ENCODE measurements around the gene TMC4.
"Not testable (repeated sequence)": the region's sequence is repeated elsewhere in the genome, so short reads cannot be mapped to it uniquely, and the experiment has no call there.

The TMC4 gene

DNA sequence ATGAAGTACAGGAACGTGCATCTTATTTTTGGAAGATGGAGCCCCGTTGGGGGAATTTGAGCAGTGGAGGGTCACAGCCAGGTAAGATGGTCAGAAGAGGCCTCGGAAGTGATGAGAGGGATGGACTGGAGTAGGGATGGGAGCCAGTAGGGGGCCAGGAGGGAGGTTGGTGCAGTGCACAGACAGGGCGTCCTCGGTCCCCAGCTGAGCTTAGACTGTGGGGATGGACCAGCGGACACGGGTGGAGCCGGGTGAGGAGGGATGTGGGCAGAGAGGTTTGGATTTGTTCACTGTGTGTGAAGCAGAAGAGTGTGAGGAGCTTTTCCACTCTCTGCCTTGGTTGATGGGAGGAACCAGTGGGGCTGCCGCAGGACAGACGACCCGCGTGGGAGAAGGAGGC, 38.3 kb upstream of the TMC4 start:
- no peak for DNase-seq (ENCODE audit: low read depth)
- TF ChIP-seq, protein P1, sequence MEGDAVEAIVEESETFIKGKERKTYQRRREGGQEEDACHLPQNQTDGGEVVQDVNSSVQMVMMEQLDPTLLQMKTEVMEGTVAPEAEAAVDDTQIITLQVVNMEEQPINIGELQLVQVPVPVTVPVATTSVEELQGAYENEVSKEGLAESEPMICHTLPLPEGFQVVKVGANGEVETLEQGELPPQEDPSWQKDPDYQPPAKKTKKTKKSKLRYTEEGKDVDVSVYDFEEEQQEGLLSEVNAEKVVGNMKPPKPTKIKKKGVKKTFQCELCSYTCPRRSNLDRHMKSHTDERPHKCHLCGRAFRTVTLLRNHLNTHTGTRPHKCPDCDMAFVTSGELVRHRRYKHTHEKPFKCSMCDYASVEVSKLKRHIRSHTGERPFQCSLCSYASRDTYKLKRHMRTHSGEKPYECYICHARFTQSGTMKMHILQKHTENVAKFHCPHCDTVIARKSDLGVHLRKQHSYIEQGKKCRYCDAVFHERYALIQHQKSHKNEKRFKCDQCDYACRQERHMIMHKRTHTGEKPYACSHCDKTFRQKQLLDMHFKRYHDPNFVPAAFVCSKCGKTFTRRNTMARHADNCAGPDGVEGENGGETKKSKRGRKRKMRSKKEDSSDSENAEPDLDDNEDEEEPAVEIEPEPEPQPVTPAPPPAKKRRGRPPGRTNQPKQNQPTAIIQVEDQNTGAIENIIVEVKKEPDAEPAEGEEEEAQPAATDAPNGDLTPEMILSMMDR (IDR thresholded peaks at IDR 0.05; ENCODE audit: control insufficient read depth, extremely low read depth, insufficient read depth) = no peak
- H3K4me3 ChIP-seq (ENCODE audit: low read depth, low read length) = no peak overlapping the region

- TF ChIP-seq, protein P1 (IDR thresholded peaks at IDR 0.05; ENCODE audit: control insufficient read depth, extremely low read depth, insufficient read depth) = no peak
- peak; percentile 94 for DNase-seq (ENCODE audit: low read depth)
- peak overlapping the region; percentile 14; the same call in 1 of the 2 replicates for H3K4me3 ChIP-seq (ENCODE audit: low read depth, low read length)
These were observed 37.0 kb upstream of the TMC4 start for GRCh38 chr19:54209811-54210494.

DNA sequence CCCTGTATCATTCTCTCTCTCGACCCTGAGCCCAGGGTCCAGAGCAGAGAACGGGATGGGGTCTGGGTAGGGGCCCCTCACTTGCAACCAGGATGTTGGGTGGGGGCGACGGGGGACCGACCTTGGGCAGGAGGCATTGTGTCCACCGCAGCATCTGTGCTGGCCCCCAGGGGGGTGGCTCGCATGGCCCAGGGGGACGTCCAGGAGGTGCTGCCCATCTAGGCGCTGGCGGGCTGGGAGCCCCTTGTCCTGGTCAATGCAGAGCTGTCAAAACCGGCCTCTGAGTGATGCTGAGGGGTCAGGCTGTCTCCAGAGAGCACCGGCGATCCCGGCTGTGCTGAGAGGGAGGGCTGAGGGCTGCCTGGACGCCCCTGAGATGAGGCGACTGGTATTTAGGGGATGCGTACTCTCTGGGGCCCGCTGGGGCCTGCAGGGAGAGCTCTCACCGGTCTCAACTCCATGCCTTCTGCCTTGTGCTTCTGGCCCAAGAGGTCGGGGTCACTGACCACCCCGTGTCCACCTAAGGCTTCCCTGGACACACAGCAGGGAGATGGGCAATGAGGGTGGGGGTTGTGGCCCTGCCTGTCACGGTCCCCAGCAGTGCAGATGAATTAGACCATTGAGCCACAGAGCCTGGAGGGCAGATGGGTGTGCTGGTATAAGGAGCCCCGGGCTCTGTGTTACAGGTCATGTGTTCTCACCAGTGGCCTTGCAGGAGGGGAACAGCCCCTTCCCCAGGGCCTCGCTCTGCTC, 36.3 kb upstream of the TMC4 start:
- H3K4me3 ChIP-seq (ENCODE audit: low read depth, low read length) = peak overlapping the region; percentile 14; the same call in 1 of the 2 replicates
- DNase-seq (ENCODE audit: low read depth) = no peak

DNA sequence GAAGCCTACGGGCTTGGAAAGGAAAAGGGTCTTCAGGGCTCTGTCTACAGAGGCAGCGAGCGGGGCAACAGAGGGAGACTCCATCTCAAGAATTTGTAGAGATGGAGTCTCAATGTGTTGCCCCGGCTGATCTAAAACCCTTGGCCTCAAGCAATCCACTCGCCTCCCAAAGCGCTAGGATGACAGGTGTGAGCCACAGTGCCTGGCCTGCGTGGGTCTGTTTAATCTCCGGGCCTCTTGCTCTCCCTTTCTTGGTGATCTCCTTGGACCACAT, 35.8 kb upstream of the TMC4 start:
- TF ChIP-seq, protein P1 (IDR thresholded peaks at IDR 0.05; ENCODE audit: control insufficient read depth, extremely low read depth, insufficient read depth) = no peak
- H3K4me3 ChIP-seq (ENCODE audit: low read depth, low read length) = no peak overlapping the region
- no peak for DNase-seq (ENCODE audit: low read depth)

More for the DNA sequence above, 36.3 kb upstream of the TMC4 start:
- TF ChIP-seq, protein P1 (IDR thresholded peaks at IDR 0.05; ENCODE audit: control insufficient read depth, extremely low read depth, insufficient read depth) = no peak

- no peak overlapping the region for H3K4me3 ChIP-seq (ENCODE audit: low read depth, low read length)
- TF ChIP-seq, protein P1 (IDR thresholded peaks at IDR 0.05; ENCODE audit: control insufficient read depth, extremely low read depth, insufficient read depth) = no peak
- DNase-seq (ENCODE audit: low read depth) = no peak
These were observed 35.2 kb upstream of the TMC4 start for GRCh38 chr19:54207983-54208783.

DNA sequence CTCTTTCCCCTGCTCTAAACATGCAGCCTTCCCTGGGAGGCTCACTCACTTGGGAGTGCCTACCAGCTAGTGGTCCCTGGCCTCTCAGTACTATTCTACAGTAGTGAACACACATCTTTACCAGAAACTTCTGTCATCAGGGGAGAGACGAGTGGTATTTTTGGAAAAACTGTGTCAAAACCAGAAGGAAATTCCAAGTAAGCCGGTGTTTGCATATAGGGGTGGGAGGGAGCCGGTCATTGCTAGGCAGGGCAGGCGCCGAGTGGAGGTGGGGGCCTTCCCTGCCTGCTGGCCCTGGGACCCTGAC, 34.7 kb upstream of the TMC4 start:
- DNase-seq (ENCODE audit: low read depth) = no peak
- no peak overlapping the region for H3K4me3 ChIP-seq (ENCODE audit: low read depth, low read length)
- TF ChIP-seq, protein P1 (IDR thresholded peaks at IDR 0.05; ENCODE audit: control insufficient read depth, extremely low read depth, insufficient read depth) = no peak

DNA sequence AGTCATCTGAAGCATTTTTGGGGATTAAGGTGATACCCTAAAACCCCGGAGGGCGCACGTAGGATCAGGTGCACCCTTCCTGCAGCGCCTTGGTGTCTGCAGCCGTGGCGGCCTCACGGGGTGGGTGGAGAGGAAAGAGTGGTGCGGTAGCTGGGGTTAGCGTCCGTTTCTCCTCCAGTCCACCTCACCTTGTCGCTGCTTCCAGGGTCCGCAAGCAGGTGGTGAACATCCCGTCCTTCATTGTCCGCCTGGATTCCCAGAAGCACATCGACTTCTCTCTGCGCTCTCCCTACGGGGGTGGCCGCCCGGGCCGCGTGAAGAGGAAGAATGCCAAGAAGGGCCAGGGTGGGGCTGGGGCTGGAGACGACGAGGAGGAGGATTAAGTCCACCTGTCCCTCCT, 34.2 kb upstream of the TMC4 start:
- not testable (repeated sequence) for DNase-seq (ENCODE audit: low read depth); H3K4me3 ChIP-seq (ENCODE audit: low read depth, low read length)

All from LNCaP clone FGC (cell line).